ENCODE results near the gene FGD6.
A peak's percentile ranks its signal among the peaks of the same experiment; 100 is the strongest.

Gene FGD6

DNA sequence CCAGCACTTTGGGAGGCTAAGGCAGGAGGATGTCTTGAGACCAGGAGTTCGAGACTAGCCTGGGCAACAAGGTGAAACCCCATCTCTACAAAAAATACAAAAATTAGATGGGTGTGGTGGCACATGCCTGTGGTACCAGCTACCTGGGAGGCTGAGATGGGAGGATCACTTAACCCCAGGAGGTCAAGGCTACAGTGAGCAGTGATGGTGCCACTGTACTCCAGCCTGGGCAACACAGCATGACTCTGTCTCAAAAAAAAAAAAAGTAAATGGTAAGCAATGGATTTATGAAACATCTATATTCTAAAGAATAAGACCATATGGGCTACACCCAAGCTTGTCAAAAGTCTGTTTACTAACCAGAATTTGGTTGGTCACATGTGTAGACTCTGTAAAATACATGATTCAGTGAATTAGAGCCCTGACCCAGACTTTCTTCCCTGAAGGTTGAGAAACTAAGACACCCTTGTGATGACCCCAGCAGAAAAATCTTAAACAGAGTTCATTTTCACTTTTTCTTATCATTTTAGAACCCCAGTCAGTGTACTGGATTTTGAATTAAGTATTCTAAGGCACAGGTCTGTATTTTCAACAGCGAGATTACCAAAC, 12.1 kb downstream of the FGD6 start:
- Histone ChIP-seq H3K9me3 (no peaks in the 10 kb centered on the region), H3K4me1 (peaks cover 0 to 36% (median 12%) of the 10 kb centered on the region in 4 donors), H3K4me3 (no peak overlapping the region), H3K27me3 (no peaks in the 10 kb centered on the region), H3K27ac (peak overlapping the region; percentile 49 to 58), H3K36me3 (no peaks in the 10 kb centered on the region)
- DNase-seq: no peak
- TF ChIP-seq, protein P1, sequence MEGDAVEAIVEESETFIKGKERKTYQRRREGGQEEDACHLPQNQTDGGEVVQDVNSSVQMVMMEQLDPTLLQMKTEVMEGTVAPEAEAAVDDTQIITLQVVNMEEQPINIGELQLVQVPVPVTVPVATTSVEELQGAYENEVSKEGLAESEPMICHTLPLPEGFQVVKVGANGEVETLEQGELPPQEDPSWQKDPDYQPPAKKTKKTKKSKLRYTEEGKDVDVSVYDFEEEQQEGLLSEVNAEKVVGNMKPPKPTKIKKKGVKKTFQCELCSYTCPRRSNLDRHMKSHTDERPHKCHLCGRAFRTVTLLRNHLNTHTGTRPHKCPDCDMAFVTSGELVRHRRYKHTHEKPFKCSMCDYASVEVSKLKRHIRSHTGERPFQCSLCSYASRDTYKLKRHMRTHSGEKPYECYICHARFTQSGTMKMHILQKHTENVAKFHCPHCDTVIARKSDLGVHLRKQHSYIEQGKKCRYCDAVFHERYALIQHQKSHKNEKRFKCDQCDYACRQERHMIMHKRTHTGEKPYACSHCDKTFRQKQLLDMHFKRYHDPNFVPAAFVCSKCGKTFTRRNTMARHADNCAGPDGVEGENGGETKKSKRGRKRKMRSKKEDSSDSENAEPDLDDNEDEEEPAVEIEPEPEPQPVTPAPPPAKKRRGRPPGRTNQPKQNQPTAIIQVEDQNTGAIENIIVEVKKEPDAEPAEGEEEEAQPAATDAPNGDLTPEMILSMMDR (IDR thresholded peaks at IDR 0.05): no peak
- intact Hi-C loops (cut with DNase I; ENCODE audit: low total_unique reads): no loop called here

DNA sequence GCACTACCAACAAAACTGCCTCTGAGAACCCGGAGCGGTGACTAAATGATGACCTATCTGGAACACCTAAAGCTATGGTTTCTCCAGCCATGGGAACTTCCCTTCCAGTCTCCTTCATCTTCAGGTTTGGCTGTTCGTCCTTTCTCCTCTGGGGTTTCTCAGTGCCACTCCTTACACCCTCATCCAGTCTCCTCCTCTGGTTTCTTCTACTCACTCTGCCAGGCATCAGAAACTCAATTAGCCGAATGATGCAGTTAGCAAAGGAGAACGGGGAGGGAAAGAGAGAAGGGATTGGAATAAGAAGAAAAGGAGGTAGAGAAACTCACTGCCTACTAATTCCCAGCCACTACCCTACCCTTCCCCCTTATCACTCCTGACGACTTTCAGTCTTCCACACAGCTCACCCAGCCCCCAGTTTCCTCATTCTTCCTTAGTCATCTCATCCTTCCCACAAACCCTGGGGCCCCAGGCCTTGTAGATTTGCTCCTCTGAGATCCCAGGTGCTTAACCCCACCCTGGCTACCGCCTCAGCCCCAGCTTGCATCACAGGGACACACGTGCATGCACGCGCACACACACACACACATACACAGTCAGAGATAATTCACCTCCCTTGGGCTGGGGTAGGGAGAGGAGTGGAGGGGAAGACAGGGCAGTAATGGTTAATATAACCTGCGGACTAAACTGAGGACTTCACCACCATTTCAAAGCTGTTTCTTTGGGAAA, 13.0 kb downstream of the FGD6 start:
- TF ChIP-seq, protein P1 (IDR thresholded peaks at IDR 0.05): no peak
- intact Hi-C loops (cut with DNase I; ENCODE audit: low total_unique reads): no loop called here
- Histone ChIP-seq H3K4me3 (no peak overlapping the region), H3K27me3 (no peaks in the 10 kb centered on the region), H3K36me3 (no peaks in the 10 kb centered on the region), H3K27ac (peak overlapping the region; percentile 38 to 58), H3K9me3 (no peaks in the 10 kb centered on the region), H3K4me1 (peaks cover 0 to 36% (median 12%) of the 10 kb centered on the region in 4 donors)
- DNase-seq: no peak

DNA sequence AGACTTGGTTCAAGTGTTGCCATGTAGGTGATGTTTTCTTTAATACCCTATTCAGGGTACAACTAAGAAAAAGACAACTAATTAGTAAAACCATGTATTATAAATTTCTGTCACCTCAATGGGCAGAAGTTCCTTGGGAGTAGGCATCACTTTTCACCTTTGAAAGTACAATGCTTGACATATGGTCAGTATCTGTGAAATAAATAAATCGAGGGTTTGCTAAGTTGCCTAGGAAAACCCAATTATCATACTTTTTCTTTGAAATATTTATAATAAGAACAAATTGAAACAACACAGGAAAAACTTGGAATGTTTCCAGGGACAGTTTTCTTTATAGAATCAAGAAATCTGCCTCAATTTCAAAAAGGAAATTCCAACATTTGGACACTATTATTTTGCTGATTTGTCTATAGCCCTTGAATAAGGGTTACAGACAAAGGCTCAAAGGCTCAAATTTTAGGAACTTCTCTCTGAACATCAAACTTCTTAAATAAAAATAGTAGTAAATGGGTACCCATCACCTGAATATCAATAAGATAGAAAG, 13.7 kb downstream of the FGD6 start:
- H3K27me3 ChIP-seq: no peaks in the 10 kb centered on the region
- no peak for DNase-seq
- no peaks in the 10 kb centered on the region for H3K36me3 ChIP-seq
- H3K9me3 ChIP-seq: no peaks in the 10 kb centered on the region
- TF ChIP-seq, protein P1 (IDR thresholded peaks at IDR 0.05): no peak
- peak overlapping the region; percentile 9 to 58 for H3K27ac ChIP-seq
- intact Hi-C loops (cut with DNase I; ENCODE audit: low total_unique reads): no loop called here
- peaks cover 0 to 36% (median 12%) of the 10 kb centered on the region in 4 donors for H3K4me1 ChIP-seq
- no peak overlapping the region for H3K4me3 ChIP-seq

DNA sequence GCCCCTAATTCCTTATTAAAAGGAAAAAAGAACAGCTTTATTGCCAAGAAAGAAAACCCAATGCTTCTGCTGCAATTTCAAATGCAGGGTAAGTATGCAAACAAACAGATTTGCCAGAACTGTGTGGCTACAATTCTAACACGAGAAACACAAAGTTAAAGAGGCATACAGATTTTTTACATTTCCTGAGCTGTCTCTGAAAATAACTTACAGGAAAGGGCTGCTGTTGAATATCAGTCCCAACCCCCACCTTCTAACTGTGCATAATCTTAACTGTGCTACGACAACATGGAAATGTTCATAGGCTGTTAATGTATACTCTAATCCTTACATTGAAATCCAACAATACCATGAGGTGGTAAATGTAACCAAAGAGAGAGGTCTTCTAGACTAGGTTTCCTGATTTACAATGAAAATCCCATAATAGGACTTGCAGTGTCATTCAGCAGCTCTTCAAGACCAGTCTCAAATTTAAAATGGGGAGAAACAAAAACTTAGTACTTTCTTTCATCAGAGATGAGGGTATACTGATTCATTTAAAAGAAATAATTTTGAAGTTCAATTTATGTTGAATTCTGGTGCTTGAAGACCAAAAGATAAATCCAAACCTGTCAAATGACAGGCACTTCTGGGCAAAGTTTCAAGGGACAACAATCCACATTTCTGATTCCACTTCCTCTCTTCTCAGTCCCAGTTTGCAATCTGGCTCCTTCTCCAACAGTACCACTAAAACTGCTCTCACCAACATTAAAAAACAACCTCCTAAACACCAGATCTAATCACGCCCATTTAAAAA, 14.4 kb downstream of the FGD6 start:
- DNase-seq: no peak
- peak overlapping the region; percentile 9 to 12 for H3K27ac ChIP-seq
- no peaks in the 10 kb centered on the region for H3K36me3 ChIP-seq
- peaks cover 0 to 36% (median 12%) of the 10 kb centered on the region in 4 donors for H3K4me1 ChIP-seq
- intact Hi-C loops (cut with DNase I; ENCODE audit: low total_unique reads): no loop called here
- TF ChIP-seq, protein P1 (IDR thresholded peaks at IDR 0.05): no peak
- H3K27me3 ChIP-seq: no peaks in the 10 kb centered on the region
- no peaks in the 10 kb centered on the region for H3K9me3 ChIP-seq
- no peak overlapping the region for H3K4me3 ChIP-seq

DNA sequence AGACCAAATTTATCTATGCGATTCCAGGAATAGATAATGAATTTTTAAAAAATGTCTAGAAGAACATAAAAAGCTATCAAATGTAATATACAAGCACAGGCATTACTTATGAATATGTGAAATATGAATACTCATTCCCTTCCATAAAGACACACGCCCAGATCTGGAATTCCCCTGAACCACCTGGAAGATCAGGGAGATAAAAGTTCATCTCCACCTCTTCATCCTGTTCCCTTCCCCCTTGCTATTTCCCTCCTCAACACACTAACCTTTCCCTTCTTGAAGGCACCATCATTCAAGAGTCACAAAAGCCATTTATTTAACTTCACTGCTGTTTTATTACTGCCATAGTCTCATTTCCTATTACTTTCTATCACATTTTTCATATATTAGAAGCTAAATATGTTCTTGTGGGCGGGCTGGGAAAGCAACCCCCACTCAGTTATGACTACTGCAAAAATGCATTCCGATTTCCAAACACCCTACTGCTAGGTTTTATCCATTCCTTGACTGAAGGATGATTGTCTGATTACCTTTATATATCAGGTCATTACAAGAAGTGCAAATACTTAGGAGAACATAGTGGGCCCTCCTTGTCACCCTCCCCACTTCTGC, 16.1 kb downstream of the FGD6 start:
- no peaks in the 10 kb centered on the region for H3K9me3 ChIP-seq
- H3K36me3 ChIP-seq: no peaks in the 10 kb centered on the region
- H3K4me3 ChIP-seq: no peak overlapping the region
- no peak overlapping the region for H3K27ac ChIP-seq
- H3K27me3 ChIP-seq: no peaks in the 10 kb centered on the region
- no peak for DNase-seq
- TF ChIP-seq, protein P1 (IDR thresholded peaks at IDR 0.05): no peak
- H3K4me1 ChIP-seq: peaks cover 0 to 34% (median 12%) of the 10 kb centered on the region in 4 donors
- intact Hi-C loops (cut with DNase I; ENCODE audit: low total_unique reads): no loop called here
